Testis (tissue), 2 donors: Measurements from ENCODE around the gene OR52W1.

Experiments
- CTCF ChIP-seq, 3 experiments: fragments of 450-650 bp in 2 of 3; fragments of 200-600 bp in 1 of 3; sonication (generic) in 1 of 3; IDR thresholded peaks; one replicate each; pipeline ENCODE4 v1.5.1; 2016 to 2019; ENCODE audit warnings: antibody characterized with exemption in 3 of 3, mild to moderate bottlenecking in 2 of 3, moderate library complexity in 1 of 3
- POLR2A ChIP-seq: fragments of 450-650 bp; IDR thresholded peaks from one replicate; pipeline ENCODE4 v1.6.1; 2017; ENCODE audit warnings: antibody characterized with exemption, mild to moderate bottlenecking, moderate library complexity

- TF ChIP-seq CTCF (IDR thresholded peaks at IDR 0.05) (no peak), POLR2A (no peak)
Measured at GRCh38 chr11:6151117-6151516, 47.9 kb upstream of the OR52W1 start.
